CD4-positive, alpha-beta T cell treated with Interferon alpha-2 for 1 hour (primary cell): Measurements from ENCODE around the gene FAM174C.
A peak's percentile ranks its signal among the peaks of the same experiment; 100 is the strongest.
"Not testable (repeated sequence)": the region's sequence is repeated elsewhere in the genome, so short reads cannot be mapped to it uniquely, and the experiment has no call there.

Source experiments
- DNase-seq, 2 donors: peaks; one replicate each; pipeline ENCODE4 v3.0.0-alpha.2; 2020 to 2022

The FAM174C gene

GRCh38 chr19:1288226-1288612 is 12.9 kb downstream of the FAM174C start:
- no peak for DNase-seq

GRCh38 chr19:1288833-1289685 is 13.7 kb downstream of the FAM174C start:
- DNase-seq: no peak

- no peak for DNase-seq
Observed at GRCh38 chr19:1289686-1290025, 14.3 kb downstream of the FAM174C start.

GRCh38 chr19:1290196-1290702 is 14.9 kb downstream of the FAM174C start:
- DNase-seq: no peak

GRCh38 chr19:1290703-1291651 is 15.6 kb downstream of the FAM174C start:
- DNase-seq: no peak

- no peak for DNase-seq
Observed at GRCh38 chr19:1291761-1292418, 16.6 kb downstream of the FAM174C start.

- no peak for DNase-seq
Observed at GRCh38 chr19:1292419-1293151, 17.3 kb downstream of the FAM174C start.

GRCh38 chr19:1293782-1294604 is 18.7 kb downstream of the FAM174C start:
- no peak for DNase-seq

- DNase-seq: no peak
Observed at GRCh38 chr19:1294688-1295087, 19.4 kb downstream of the FAM174C start.

GRCh38 chr19:1295169-1296012 is 20.1 kb downstream of the FAM174C start:
- peak in 1 of 2 donors; percentile 49 for DNase-seq

GRCh38 chr19:1296078-1296477 is 20.7 kb downstream of the FAM174C start:
- DNase-seq: no peak

- DNase-seq: no peak
Observed at GRCh38 chr19:1296575-1297271, 21.4 kb downstream of the FAM174C start.

- no peak for DNase-seq
Observed at GRCh38 chr19:1298235-1298634, 22.9 kb downstream of the FAM174C start.

GRCh38 chr19:1299801-1300200 is 24.5 kb downstream of the FAM174C start:
- DNase-seq: no peak

- DNase-seq: no peak
Observed at GRCh38 chr19:1300744-1301490, 25.6 kb downstream of the FAM174C start.

GRCh38 chr19:1302533-1303239 is 27.4 kb downstream of the FAM174C start:
- no peak for DNase-seq

GRCh38 chr19:1304197-1304924 is 29.0 kb downstream of the FAM174C start:
- DNase-seq: no peak

- DNase-seq: not testable (repeated sequence)
Observed at GRCh38 chr19:1305354-1305753, 30.0 kb downstream of the FAM174C start.
